Liver (tissue), 9 donors: ENCODE data around the gene KHSRP. TPM values are rescaled to one million over a fixed set of nuclear protein-coding genes. Genes with fewer than 3 reads are reported as not detected.

ENCODE experiments used
- DNase-seq: peaks from one replicate; pipeline ENCODE4 v3.0.0-alpha.2; 2017; ENCODE audit warnings: low spot score
- H3K27ac ChIP-seq, 2 donors: one replicate each; pipeline ENCODE4 v1.7.0; 2013; ENCODE audit warnings: inconsistent platforms in 2 of 2, low read length in 2 of 2, control low read depth in 1 of 2, low read depth in 1 of 2, mild to moderate bottlenecking in 1 of 2
- H3K27me3 ChIP-seq, 4 donors: one replicate each; pipeline versions ENCODE4 v1.6.1 to v1.7.0; 2013; ENCODE audit warnings: low read length in 3 of 4, inconsistent platforms in 1 of 4, mild to moderate bottlenecking in 1 of 4, moderate library complexity in 1 of 4; ENCODE audit not compliant: control insufficient read depth in 4 of 4, insufficient read depth in 4 of 4
- H3K36me3 ChIP-seq, 4 donors: one replicate each; pipeline versions ENCODE4 v1.6.1 to v1.7.0; 2013; ENCODE audit warnings: low read length in 3 of 4, mild to moderate bottlenecking in 3 of 4, low read depth in 1 of 4, moderate library complexity in 1 of 4; ENCODE audit not compliant: control insufficient read depth in 4 of 4, insufficient read depth in 3 of 4
- H3K4me1 ChIP-seq, 4 donors: one replicate each; pipeline versions ENCODE4 v1.6.1 to v1.7.0; 2013; ENCODE audit warnings: low read length in 3 of 4, mild to moderate bottlenecking in 3 of 4, moderate library complexity in 1 of 4; ENCODE audit not compliant: control insufficient read depth in 4 of 4, insufficient read depth in 4 of 4
- H3K4me3 ChIP-seq, 3 donors: one replicate each; pipeline versions ENCODE4 v1.6.1 to v1.7.0; 2013; ENCODE audit warnings: low read length in 3 of 3, control low read depth in 1 of 3, low read depth in 1 of 3, mild to moderate bottlenecking in 1 of 3
- H3K9ac ChIP-seq, 2 donors: one replicate each; pipeline ENCODE4 v1.7.0; 2013; ENCODE audit warnings: low read length in 2 of 2, mild to moderate bottlenecking in 2 of 2, moderate library complexity in 2 of 2, control low read depth in 1 of 2, low read depth in 1 of 2
- H3K9me3 ChIP-seq, 4 donors: one replicate each; pipeline versions ENCODE4 v1.6.1 to v1.7.0; 2013; ENCODE audit warnings: low read length in 3 of 4; ENCODE audit not compliant: control insufficient read depth in 4 of 4
- CTCF ChIP-seq: fragments of 150-350 bp; IDR thresholded peaks from 2 replicates; pipeline ENCODE4 v1.5.1; 2017; ENCODE audit warnings: improper control_type of control experiment, low read depth, low read length; ENCODE audit not compliant: missing input control
- EGR1 ChIP-seq, 2 donors: IDR thresholded peaks; 2 replicates each; pipeline ENCODE4 v1.6.1; 2016 to 2018; ENCODE audit warnings: antibody characterized with exemption in 2 of 2, low read depth in 2 of 2
- FOXA1 ChIP-seq: IDR thresholded peaks from 2 replicates; pipeline ENCODE4 v1.6.1; 2016; ENCODE audit warnings: antibody characterized with exemption
- FOXA2 ChIP-seq: IDR thresholded peaks from 2 replicates; pipeline ENCODE4 v1.6.1; 2016; ENCODE audit warnings: antibody characterized with exemption
- GABPA ChIP-seq, 2 donors: IDR thresholded peaks in 1 of 2; conservative IDR thresholded peaks in 1 of 2; 2 replicates each; pipeline ENCODE4 v1.6.1; 2016; ENCODE audit warnings: antibody characterized with exemption in 2 of 2, mild to moderate bottlenecking in 1 of 2, moderate library complexity in 1 of 2
- HNF4A ChIP-seq, 2 donors: conservative IDR thresholded peaks; 2 replicates each; pipeline ENCODE4 v1.6.1; 2016; ENCODE audit warnings: antibody characterized with exemption in 2 of 2, mild to moderate bottlenecking in 2 of 2
- HNF4G ChIP-seq: IDR thresholded peaks from 2 replicates; pipeline ENCODE4 v1.6.1; 2016; ENCODE audit warnings: antibody characterized with exemption
- JUND ChIP-seq, 2 donors: IDR thresholded peaks; 2 replicates each; pipeline ENCODE4 v1.6.1; 2016; ENCODE audit warnings: antibody characterized with exemption in 2 of 2
- MAX ChIP-seq: IDR thresholded peaks from 2 replicates; pipeline ENCODE4 v1.6.1; 2016; ENCODE audit warnings: antibody characterized with exemption
- NR2F2 ChIP-seq: IDR thresholded peaks from 2 replicates; pipeline ENCODE4 v1.6.1; 2016; ENCODE audit warnings: antibody characterized with exemption
- RAD21 ChIP-seq, 2 donors: IDR thresholded peaks; 2 replicates each; pipeline ENCODE4 v1.6.1; 2016; ENCODE audit warnings: antibody characterized with exemption in 2 of 2, mild to moderate bottlenecking in 2 of 2
- RXRA ChIP-seq, 2 donors: IDR thresholded peaks; 2 replicates each; pipeline ENCODE4 v1.6.1; 2017 to 2018; ENCODE audit warnings: antibody characterized with exemption in 2 of 2, mild to moderate bottlenecking in 1 of 2
- SP1 ChIP-seq: IDR thresholded peaks from 2 replicates; pipeline ENCODE4 v1.6.1; 2018; ENCODE audit warnings: antibody characterized with exemption, mild to moderate bottlenecking
- TAF1 ChIP-seq: conservative IDR thresholded peaks from 2 replicates; pipeline ENCODE4 v1.6.1; 2016; ENCODE audit warnings: antibody characterized with exemption, mild to moderate bottlenecking
- YY1 ChIP-seq: IDR thresholded peaks from 2 replicates; pipeline ENCODE4 v1.6.1; 2016; ENCODE audit warnings: antibody characterized with exemption, mild to moderate bottlenecking
- ZBTB33 ChIP-seq: IDR thresholded peaks from 2 replicates; pipeline ENCODE4 v1.6.1; 2016; ENCODE audit warnings: antibody characterized with exemption
- WGBS: extraction: QIAGEN DNeasy Blood & Tissue Kit; methylation state at CpG from one replicate; pipeline ENCODE4 v1.1.7; 2013; 5-methylcytosine and 5-hydroxymethylcytosine counted together
- polyA plus RNA-seq, 2 donors: library from polyadenylated mRNA; stranded (reverse) in 1 of 2; unstranded in 1 of 2; fragments of 200-250 nt in 1 of 2; fragments of >200 nt in 1 of 2; fragmentation: Nextera tagmentation in 1 of 2; extraction: Ambion mirVana in 1 of 2; gene quantifications; one replicate each; pipeline versions ENCODE4 v1.2.1 to v1.2.3, GENCODE V29; 2013 to 2015
- total RNA-seq, 2 donors: library from RNA; depleted of rRNA; stranded (reverse); fragments of >200 nt; gene quantifications; one replicate each; pipeline ENCODE4 v1.2.3, GENCODE V29; 2014
- TF ChIP-seq, protein P1 (sequence below): IDR thresholded peaks from 2 replicates; pipeline ENCODE4 v1.6.1; 2016; ENCODE audit warnings: antibody characterized with exemption, mild to moderate bottlenecking
- TF ChIP-seq, protein P2 (sequence below): IDR thresholded peaks from 2 replicates; pipeline ENCODE4 v1.6.1; 2016; ENCODE audit warnings: antibody characterized with exemption
- donor health status: healthy.
- donor health status: healthy.
- donor health status: healthy.
- donor health status: healthy.
- donor health status: healthy.

KHSRP gene
- total and polyA plus RNA-seq, 4 donors, result 8.0 to 132 (median 66.1) TPM

DNA sequence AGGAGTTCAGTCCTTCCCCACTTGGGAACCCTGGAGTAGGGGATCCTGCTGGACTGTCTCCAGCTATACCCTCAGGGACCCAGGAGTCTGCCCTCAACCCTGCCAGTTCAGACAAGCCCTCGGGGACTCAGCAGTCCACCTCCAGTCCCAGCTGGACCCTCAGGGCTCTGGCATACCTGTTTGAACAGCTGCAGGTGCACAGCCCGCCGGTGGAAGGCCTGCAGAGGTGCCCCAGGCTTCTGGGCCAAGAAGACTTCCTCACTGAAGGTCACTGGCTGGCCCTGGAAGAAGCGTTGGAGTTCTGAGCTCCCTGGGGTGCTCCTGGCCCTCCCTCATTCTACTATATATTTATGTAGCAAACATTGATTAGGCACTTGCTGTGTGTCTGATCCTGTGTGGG, 48.1 kb upstream of the KHSRP start:
- H3K4me3 ChIP-seq, result no peak overlapping the region
- peaks cover 0 to 17% (median 3%) of the 10 kb centered on the region in 4 donors for H3K4me1 ChIP-seq
- no peaks in the 10 kb centered on the region for H3K9me3 ChIP-seq
- H3K27ac ChIP-seq, result no peak overlapping the region
- H3K36me3 ChIP-seq, result peaks cover 0 to 4% (median 2%) of the 10 kb centered on the region in 4 donors
- H3K9ac ChIP-seq, result no peak overlapping the region
- WGBS, result 87% methylated on average over 4 of the region's 4 CpGs
- no peaks in the 10 kb centered on the region for H3K27me3 ChIP-seq
- TF ChIP-seq MAX (no peak), TAF1 (no peak), EGR1 (IDR thresholded peaks at IDR 0.05; ENCODE audit: low read depth in 2 of 2) (no peak), JUND (IDR thresholded peaks at IDR 0.05) (no peak), NR2F2 (no peak), ZBTB33 (no peak), RAD21 (IDR thresholded peaks at IDR 0.05) (no peak), FOXA1 (no peak), FOXA2 (no peak), YY1 (no peak), HNF4G (no peak), SP1 (no peak), CTCF (no peak), HNF4A (conservative IDR thresholded peaks at IDR 0.05) (no peak)
- TF ChIP-seq, protein P1, sequence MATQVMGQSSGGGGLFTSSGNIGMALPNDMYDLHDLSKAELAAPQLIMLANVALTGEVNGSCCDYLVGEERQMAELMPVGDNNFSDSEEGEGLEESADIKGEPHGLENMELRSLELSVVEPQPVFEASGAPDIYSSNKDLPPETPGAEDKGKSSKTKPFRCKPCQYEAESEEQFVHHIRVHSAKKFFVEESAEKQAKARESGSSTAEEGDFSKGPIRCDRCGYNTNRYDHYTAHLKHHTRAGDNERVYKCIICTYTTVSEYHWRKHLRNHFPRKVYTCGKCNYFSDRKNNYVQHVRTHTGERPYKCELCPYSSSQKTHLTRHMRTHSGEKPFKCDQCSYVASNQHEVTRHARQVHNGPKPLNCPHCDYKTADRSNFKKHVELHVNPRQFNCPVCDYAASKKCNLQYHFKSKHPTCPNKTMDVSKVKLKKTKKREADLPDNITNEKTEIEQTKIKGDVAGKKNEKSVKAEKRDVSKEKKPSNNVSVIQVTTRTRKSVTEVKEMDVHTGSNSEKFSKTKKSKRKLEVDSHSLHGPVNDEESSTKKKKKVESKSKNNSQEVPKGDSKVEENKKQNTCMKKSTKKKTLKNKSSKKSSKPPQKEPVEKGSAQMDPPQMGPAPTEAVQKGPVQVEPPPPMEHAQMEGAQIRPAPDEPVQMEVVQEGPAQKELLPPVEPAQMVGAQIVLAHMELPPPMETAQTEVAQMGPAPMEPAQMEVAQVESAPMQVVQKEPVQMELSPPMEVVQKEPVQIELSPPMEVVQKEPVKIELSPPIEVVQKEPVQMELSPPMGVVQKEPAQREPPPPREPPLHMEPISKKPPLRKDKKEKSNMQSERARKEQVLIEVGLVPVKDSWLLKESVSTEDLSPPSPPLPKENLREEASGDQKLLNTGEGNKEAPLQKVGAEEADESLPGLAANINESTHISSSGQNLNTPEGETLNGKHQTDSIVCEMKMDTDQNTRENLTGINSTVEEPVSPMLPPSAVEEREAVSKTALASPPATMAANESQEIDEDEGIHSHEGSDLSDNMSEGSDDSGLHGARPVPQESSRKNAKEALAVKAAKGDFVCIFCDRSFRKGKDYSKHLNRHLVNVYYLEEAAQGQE, result no peak
- TF ChIP-seq, protein P2, sequence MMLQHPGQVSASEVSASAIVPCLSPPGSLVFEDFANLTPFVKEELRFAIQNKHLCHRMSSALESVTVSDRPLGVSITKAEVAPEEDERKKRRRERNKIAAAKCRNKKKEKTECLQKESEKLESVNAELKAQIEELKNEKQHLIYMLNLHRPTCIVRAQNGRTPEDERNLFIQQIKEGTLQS, result no peak
- no peak for DNase-seq

DNA sequence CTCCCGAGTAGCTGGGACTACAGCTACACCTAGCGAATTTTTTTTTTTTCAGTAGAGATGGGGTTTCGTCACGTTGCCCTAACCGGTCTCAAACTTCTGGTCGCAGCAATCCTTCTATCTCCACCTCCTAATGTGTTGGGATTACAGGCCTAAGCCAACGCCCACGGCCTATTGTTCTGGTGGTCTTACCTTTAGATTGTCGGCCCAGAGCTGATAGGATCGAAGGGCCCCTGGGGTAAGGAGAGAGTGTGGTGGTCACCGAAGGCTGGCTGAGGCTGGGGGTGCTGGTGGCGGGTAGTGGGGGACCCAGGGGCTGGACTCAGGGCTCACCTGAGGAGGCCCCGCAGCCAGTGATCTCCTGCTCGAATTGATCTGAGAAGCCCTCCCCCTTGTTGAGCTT, 46.5 kb upstream of the KHSRP start:
- no peaks in the 10 kb centered on the region for H3K9me3 ChIP-seq
- WGBS, result 86% methylated on average over 14 of the region's 14 CpGs
- peaks cover 0 to 6% (median under 1%) of the 10 kb centered on the region in 4 donors for H3K4me1 ChIP-seq
- no peak overlapping the region for H3K27ac ChIP-seq
- H3K36me3 ChIP-seq, result peaks cover 3 to 7% (median 5%) of the 10 kb centered on the region in 4 donors
- H3K9ac ChIP-seq, result no peak overlapping the region
- H3K27me3 ChIP-seq, result no peaks in the 10 kb centered on the region
- DNase-seq, result no peak
- no peak overlapping the region for H3K4me3 ChIP-seq
- no peak for TF ChIP-seq YY1
- no peak for TF ChIP-seq JUND (IDR thresholded peaks at IDR 0.05)
- no peak for TF ChIP-seq MAX
- TF ChIP-seq HNF4G, result no peak
- TF ChIP-seq CTCF, result no peak
- no peak for TF ChIP-seq FOXA2
- TF ChIP-seq TAF1, result no peak
- no peak for TF ChIP-seq GABPA (IDR thresholded peaks at IDR 0.05 in 1 of 2, conservative IDR thresholded peaks at IDR 0.05 in 1 of 2)
- TF ChIP-seq, protein P1, result no peak
- TF ChIP-seq EGR1 (IDR thresholded peaks at IDR 0.05; ENCODE audit: low read depth in 2 of 2), result no peak
- TF ChIP-seq SP1, result no peak
- TF ChIP-seq FOXA1, result no peak
- no peak for TF ChIP-seq RXRA (IDR thresholded peaks at IDR 0.05)
